ENCODE measurements around the gene FBXO22.

- TF ChIP-seq, protein P1, sequence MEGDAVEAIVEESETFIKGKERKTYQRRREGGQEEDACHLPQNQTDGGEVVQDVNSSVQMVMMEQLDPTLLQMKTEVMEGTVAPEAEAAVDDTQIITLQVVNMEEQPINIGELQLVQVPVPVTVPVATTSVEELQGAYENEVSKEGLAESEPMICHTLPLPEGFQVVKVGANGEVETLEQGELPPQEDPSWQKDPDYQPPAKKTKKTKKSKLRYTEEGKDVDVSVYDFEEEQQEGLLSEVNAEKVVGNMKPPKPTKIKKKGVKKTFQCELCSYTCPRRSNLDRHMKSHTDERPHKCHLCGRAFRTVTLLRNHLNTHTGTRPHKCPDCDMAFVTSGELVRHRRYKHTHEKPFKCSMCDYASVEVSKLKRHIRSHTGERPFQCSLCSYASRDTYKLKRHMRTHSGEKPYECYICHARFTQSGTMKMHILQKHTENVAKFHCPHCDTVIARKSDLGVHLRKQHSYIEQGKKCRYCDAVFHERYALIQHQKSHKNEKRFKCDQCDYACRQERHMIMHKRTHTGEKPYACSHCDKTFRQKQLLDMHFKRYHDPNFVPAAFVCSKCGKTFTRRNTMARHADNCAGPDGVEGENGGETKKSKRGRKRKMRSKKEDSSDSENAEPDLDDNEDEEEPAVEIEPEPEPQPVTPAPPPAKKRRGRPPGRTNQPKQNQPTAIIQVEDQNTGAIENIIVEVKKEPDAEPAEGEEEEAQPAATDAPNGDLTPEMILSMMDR (IDR thresholded peaks at IDR 0.05), result no peak
- no peak for TF ChIP-seq POLR2A (IDR thresholded peaks at IDR 0.05)
Observed at GRCh38 chr15:75891895-75892294, 11.8 kb upstream of the FBXO22 start.
